Measurements from ENCODE around the gene MORN1.

MORN1 gene

GRCh38 chr1:2318314-2319278 lies 72.8 kb downstream of the MORN1 start:
- Histone ChIP-seq H3K27me3 (ENCODE audit: insufficient read depth, poor library complexity, severe bottlenecking) (peaks cover 10% of the 10 kb centered on the region), H3K4me3 (replicated peaks; ENCODE audit: insufficient read depth, low read length) (no peak overlapping the region), H3K27ac (replicated peaks) (no peak overlapping the region)
- TF ChIP-seq GABPA (IDR thresholded peaks at IDR 0.05; ENCODE audit: low read depth) (no peak), REST (IDR thresholded peaks at IDR 0.05; ENCODE audit: insufficient replicate concordance, low read depth) (no peak), SPI1 (IDR thresholded peaks at IDR 0.05; ENCODE audit: borderline replicate concordance, low read depth) (no peak), POLR2AphosphoS5 (IDR thresholded peaks at IDR 0.05; ENCODE audit: low read depth) (no peak), CTCF (IDR thresholded peaks at IDR 0.05; ENCODE audit: insufficient read depth, low read length) (no peak)
- no peak for DNase-seq (ENCODE audit: low read depth in 1 of 2, low spot score in 1 of 2)

GRCh38 chr1:2317230-2318065 lies 73.9 kb downstream of the MORN1 start:
- Histone ChIP-seq H3K4me3 (replicated peaks; ENCODE audit: insufficient read depth, low read length) (no peak overlapping the region), H3K27ac (replicated peaks) (no peak overlapping the region), H3K27me3 (ENCODE audit: insufficient read depth, poor library complexity, severe bottlenecking) (peaks cover 10% of the 10 kb centered on the region)
- no peak for DNase-seq (ENCODE audit: low read depth in 1 of 2, low spot score in 1 of 2)
- TF ChIP-seq SPI1 (IDR thresholded peaks at IDR 0.05; ENCODE audit: borderline replicate concordance, low read depth), result no peak
- no peak for TF ChIP-seq CTCF (IDR thresholded peaks at IDR 0.05; ENCODE audit: insufficient read depth, low read length)
- no peak for TF ChIP-seq GABPA (IDR thresholded peaks at IDR 0.05; ENCODE audit: low read depth)
- no peak for TF ChIP-seq POLR2AphosphoS5 (IDR thresholded peaks at IDR 0.05; ENCODE audit: low read depth)
- TF ChIP-seq REST (IDR thresholded peaks at IDR 0.05; ENCODE audit: insufficient replicate concordance, low read depth), result no peak

GRCh38 chr1:2316451-2316961 lies 74.8 kb downstream of the MORN1 start:
- DNase-seq (ENCODE audit: low read depth in 1 of 2, low spot score in 1 of 2), result no peak
- H3K27ac ChIP-seq (replicated peaks), result no peak overlapping the region
- TF ChIP-seq REST (IDR thresholded peaks at IDR 0.05; ENCODE audit: insufficient replicate concordance, low read depth) (no peak), POLR2AphosphoS5 (IDR thresholded peaks at IDR 0.05; ENCODE audit: low read depth) (no peak), SPI1 (IDR thresholded peaks at IDR 0.05; ENCODE audit: borderline replicate concordance, low read depth) (no peak), CTCF (IDR thresholded peaks at IDR 0.05; ENCODE audit: insufficient read depth, low read length) (no peak), GABPA (IDR thresholded peaks at IDR 0.05; ENCODE audit: low read depth) (no peak)
- H3K4me3 ChIP-seq (replicated peaks; ENCODE audit: insufficient read depth, low read length), result no peak overlapping the region
- peaks cover 5% of the 10 kb centered on the region for H3K27me3 ChIP-seq (ENCODE audit: insufficient read depth, poor library complexity, severe bottlenecking)

Data from HL-60 (cell line).